ENCODE data around the gene CD207. TPM values are rescaled to one million over a fixed set of nuclear protein-coding genes. Genes with fewer than 3 reads are reported as not detected.

The CD207 gene
- polyA plus RNA-seq, 4 donors, result 0.10 to 0.97 (median 0.81) TPM; not detected in 1

GRCh38 chr2:70855667-70856066, 20.1 kb upstream of the CD207 start:
- 73 to 79% (median 77%) methylated on average over 1 of the region's 1 CpG for WGBS, 3 donors
- Histone ChIP-seq H3K27me3 (ENCODE audit: control insufficient read depth in 3 of 3, insufficient read depth in 3 of 3, low read length in 3 of 3) (peaks cover 0 to 21% (median 0%) of the 10 kb centered on the region in 3 donors), H3K4me3 (ENCODE audit: low read depth in 1 of 3, low read length in 3 of 3) (no peak overlapping the region), H3K9me3 (ENCODE audit: control insufficient read depth in 2 of 2, insufficient read depth in 1 of 2, low read depth in 1 of 2, low read length in 1 of 2) (no peaks in the 10 kb centered on the region), H3K36me3 (ENCODE audit: control insufficient read depth in 3 of 3, insufficient read depth in 2 of 3, low read depth in 1 of 3, low read length in 3 of 3) (no peaks in the 10 kb centered on the region), H3K27ac (ENCODE audit: low read depth in 1 of 3, low read length in 2 of 3) (no peak overlapping the region), H3K4me1 (ENCODE audit: control insufficient read depth in 3 of 3, insufficient read depth in 2 of 3, low read depth in 1 of 3, low read length in 2 of 3) (no peaks in the 10 kb centered on the region)
- FAIRE-seq, result no peak
- DNase-seq, result no peak

- Histone ChIP-seq H3K4me1 (ENCODE audit: control insufficient read depth in 3 of 3, insufficient read depth in 2 of 3, low read depth in 1 of 3, low read length in 2 of 3) (no peaks in the 10 kb centered on the region), H3K27ac (ENCODE audit: low read depth in 1 of 3, low read length in 2 of 3) (no peak overlapping the region), H3K36me3 (ENCODE audit: control insufficient read depth in 3 of 3, insufficient read depth in 2 of 3, low read depth in 1 of 3, low read length in 3 of 3) (no peaks in the 10 kb centered on the region), H3K4me3 (ENCODE audit: low read depth in 1 of 3, low read length in 3 of 3) (no peak overlapping the region), H3K9me3 (ENCODE audit: control insufficient read depth in 2 of 2, insufficient read depth in 1 of 2, low read depth in 1 of 2, low read length in 1 of 2) (no peaks in the 10 kb centered on the region), H3K27me3 (ENCODE audit: control insufficient read depth in 3 of 3, insufficient read depth in 3 of 3, low read length in 3 of 3) (peaks cover 0 to 16% (median 0%) of the 10 kb centered on the region in 3 donors)
- 86 to 88% (median 87%) methylated on average over 4 of the region's 4 CpGs for WGBS, 3 donors
- DNase-seq (no peak), FAIRE-seq (no peak)
Measured at GRCh38 chr2:70854411-70854810, 18.8 kb upstream of the CD207 start.

- no peak overlapping the region for H3K4me3 ChIP-seq (ENCODE audit: low read depth in 1 of 3, low read length in 3 of 3)
- FAIRE-seq, result no peak
- WGBS, 3 donors, result 84 to 93% (median 91%) methylated on average over 1 of the region's 1 CpG
Measured at GRCh38 chr2:70852824-70853223, 17.2 kb upstream of the CD207 start.

GRCh38 chr2:70851704-70852103, 16.1 kb upstream of the CD207 start:
- DNase-seq, result no peak
- Histone ChIP-seq H3K9me3 (ENCODE audit: control insufficient read depth in 2 of 2, insufficient read depth in 1 of 2, low read depth in 1 of 2, low read length in 1 of 2) (no peaks in the 10 kb centered on the region), H3K4me1 (ENCODE audit: control insufficient read depth in 3 of 3, insufficient read depth in 2 of 3, low read depth in 1 of 3, low read length in 2 of 3) (no peaks in the 10 kb centered on the region), H3K36me3 (ENCODE audit: control insufficient read depth in 3 of 3, insufficient read depth in 2 of 3, low read depth in 1 of 3, low read length in 3 of 3) (no peaks in the 10 kb centered on the region), H3K27me3 (ENCODE audit: control insufficient read depth in 3 of 3, insufficient read depth in 3 of 3, low read length in 3 of 3) (peaks cover 0 to 14% (median 0%) of the 10 kb centered on the region in 3 donors), H3K4me3 (ENCODE audit: low read depth in 1 of 3, low read length in 3 of 3) (no peak overlapping the region), H3K27ac (ENCODE audit: low read depth in 1 of 3, low read length in 2 of 3) (no peak overlapping the region)
- 47 to 59% (median 48%) methylated on average over 4 of the region's 4 CpGs for WGBS, 3 donors
- no peak for FAIRE-seq

More at GRCh38 chr2:70852824-70853223, 17.2 kb upstream of the CD207 start:
- Histone ChIP-seq H3K4me1 (ENCODE audit: control insufficient read depth in 3 of 3, insufficient read depth in 2 of 3, low read depth in 1 of 3, low read length in 2 of 3) (no peaks in the 10 kb centered on the region), H3K27ac (ENCODE audit: low read depth in 1 of 3, low read length in 2 of 3) (no peak overlapping the region), H3K9me3 (ENCODE audit: control insufficient read depth in 2 of 2, insufficient read depth in 1 of 2, low read depth in 1 of 2, low read length in 1 of 2) (no peaks in the 10 kb centered on the region), H3K36me3 (ENCODE audit: control insufficient read depth in 3 of 3, insufficient read depth in 2 of 3, low read depth in 1 of 3, low read length in 3 of 3) (no peaks in the 10 kb centered on the region), H3K27me3 (ENCODE audit: control insufficient read depth in 3 of 3, insufficient read depth in 3 of 3, low read length in 3 of 3) (peaks cover 0 to 14% (median 0%) of the 10 kb centered on the region in 3 donors)
- DNase-seq, result no peak

GRCh38 chr2:70850925-70851324, 15.3 kb upstream of the CD207 start:
- Histone ChIP-seq H3K36me3 (ENCODE audit: control insufficient read depth in 3 of 3, insufficient read depth in 2 of 3, low read depth in 1 of 3, low read length in 3 of 3) (no peaks in the 10 kb centered on the region), H3K27ac (ENCODE audit: low read depth in 1 of 3, low read length in 2 of 3) (no peak overlapping the region), H3K4me1 (ENCODE audit: control insufficient read depth in 3 of 3, insufficient read depth in 2 of 3, low read depth in 1 of 3, low read length in 2 of 3) (no peaks in the 10 kb centered on the region), H3K27me3 (ENCODE audit: control insufficient read depth in 3 of 3, insufficient read depth in 3 of 3, low read length in 3 of 3) (peaks cover 0 to 10% (median 0%) of the 10 kb centered on the region in 3 donors), H3K4me3 (ENCODE audit: low read depth in 1 of 3, low read length in 3 of 3) (no peak overlapping the region), H3K9me3 (ENCODE audit: control insufficient read depth in 2 of 2, insufficient read depth in 1 of 2, low read depth in 1 of 2, low read length in 1 of 2) (no peaks in the 10 kb centered on the region)
- FAIRE-seq, result no peak
- DNase-seq, result no peak
- 41 to 51% (median 42%) methylated on average over 2 of the region's 2 CpGs for WGBS, 3 donors

- DNase-seq, result no peak
- Histone ChIP-seq H3K36me3 (ENCODE audit: control insufficient read depth in 3 of 3, insufficient read depth in 2 of 3, low read depth in 1 of 3, low read length in 3 of 3) (no peaks in the 10 kb centered on the region), H3K4me1 (ENCODE audit: control insufficient read depth in 3 of 3, insufficient read depth in 2 of 3, low read depth in 1 of 3, low read length in 2 of 3) (no peaks in the 10 kb centered on the region), H3K4me3 (ENCODE audit: low read depth in 1 of 3, low read length in 3 of 3) (no peak overlapping the region), H3K9me3 (ENCODE audit: control insufficient read depth in 2 of 2, insufficient read depth in 1 of 2, low read depth in 1 of 2, low read length in 1 of 2) (no peaks in the 10 kb centered on the region), H3K27me3 (ENCODE audit: control insufficient read depth in 3 of 3, insufficient read depth in 3 of 3, low read length in 3 of 3) (peaks cover 0 to 5% (median 0%) of the 10 kb centered on the region in 3 donors), H3K27ac (ENCODE audit: low read depth in 1 of 3, low read length in 2 of 3) (no peak overlapping the region)
- 76 to 79% (median 77%) methylated on average over 7 of the region's 7 CpGs for WGBS, 3 donors
- no peak for FAIRE-seq
Measured at GRCh38 chr2:70842401-70842800, 6.8 kb upstream of the CD207 start.

GRCh38 chr2:70837980-70838925, 2.6 kb upstream of the CD207 start:
- Histone ChIP-seq H3K4me1 (ENCODE audit: control insufficient read depth in 3 of 3, insufficient read depth in 2 of 3, low read depth in 1 of 3, low read length in 2 of 3) (no peaks in the 10 kb centered on the region), H3K27ac (ENCODE audit: low read depth in 1 of 3, low read length in 2 of 3) (no peak overlapping the region), H3K27me3 (ENCODE audit: control insufficient read depth in 3 of 3, insufficient read depth in 3 of 3, low read length in 3 of 3) (peaks cover 0 to 11% (median 6%) of the 10 kb centered on the region in 3 donors), H3K9me3 (ENCODE audit: control insufficient read depth in 2 of 2, insufficient read depth in 1 of 2, low read depth in 1 of 2, low read length in 1 of 2) (no peaks in the 10 kb centered on the region), H3K36me3 (ENCODE audit: control insufficient read depth in 3 of 3, insufficient read depth in 2 of 3, low read depth in 1 of 3, low read length in 3 of 3) (no peaks in the 10 kb centered on the region), H3K4me3 (ENCODE audit: low read depth in 1 of 3, low read length in 3 of 3) (no peak overlapping the region)
- FAIRE-seq (no peak), DNase-seq (no peak)
- WGBS, 3 donors, result 83 to 86% (median 83%) methylated on average over 10 of the region's 10 CpGs

- no peak overlapping the region for H3K27ac ChIP-seq (ENCODE audit: low read depth in 1 of 3, low read length in 2 of 3)
- H3K9me3 ChIP-seq (ENCODE audit: control insufficient read depth in 2 of 2, insufficient read depth in 1 of 2, low read depth in 1 of 2, low read length in 1 of 2), result no peaks in the 10 kb centered on the region
- H3K27me3 ChIP-seq (ENCODE audit: control insufficient read depth in 3 of 3, insufficient read depth in 3 of 3, low read length in 3 of 3), result peaks cover 0 to 13% (median 7%) of the 10 kb centered on the region in 3 donors
- no peaks in the 10 kb centered on the region for H3K4me1 ChIP-seq (ENCODE audit: control insufficient read depth in 3 of 3, insufficient read depth in 2 of 3, low read depth in 1 of 3, low read length in 2 of 3)
- H3K36me3 ChIP-seq (ENCODE audit: control insufficient read depth in 3 of 3, insufficient read depth in 2 of 3, low read depth in 1 of 3, low read length in 3 of 3), result no peaks in the 10 kb centered on the region
- no peak overlapping the region for H3K4me3 ChIP-seq (ENCODE audit: low read depth in 1 of 3, low read length in 3 of 3)
- DNase-seq (no peak), FAIRE-seq (no peak)
- WGBS, 3 donors, result 49 to 64% (median 60%) methylated on average over 4 of the region's 4 CpGs
Measured at GRCh38 chr2:70834881-70835280, 735 bp downstream of the CD207 start.

Measured in small intestine (tissue), 7 donors.